Caco-2 (cell line): Measurements from ENCODE around the gene RAB5IF. TPM values are rescaled to one million over a fixed set of nuclear protein-coding genes. Genes with fewer than 3 reads are reported as not detected.

Experiments
- BruUV-seq: library from RNA; stranded (reverse); fragments of 400-500 nt; replicated peaks from 2 replicates; lab custom pipeline; 2021; lab: Mats Ljungman, UMichigan
- CTCF ChIA-PET: fragments of 300-600 bp; sonication (Branson Sonifier 250); formaldehyde crosslinking; loops from one replicate; lab custom pipeline; 2022; ENCODE audit warnings: antibody characterized with exemption; lab: Charles Lee
- POLR2A ChIA-PET: fragments of 300-600 bp; sonication (Branson Sonifier 250); formaldehyde crosslinking; loops from one replicate; lab custom pipeline; 2022; ENCODE audit warnings: antibody characterized with exemption; lab: Charles Lee
- DNase-seq, 2 experiments: peaks; one replicate each; pipeline versions ENCODE4 v3.0.0 to v3.0.0-alpha.2; 2020 to 2022
- H3K27me3 ChIP-seq: replicated peaks from 2 replicates; pipeline ENCODE4 v1.6.0; 2011; ENCODE audit warnings: low read length; ENCODE audit not compliant: control insufficient read depth, insufficient read depth
- H3K36me3 ChIP-seq: 2 replicates; pipeline ENCODE4 v1.5.1; 2011; ENCODE audit warnings: low read length; ENCODE audit not compliant: control insufficient read depth, insufficient read depth
- H3K4me1 ChIP-seq: fragments of 250-450 bp; sonication (Bioruptor Pico); 2 replicates; pipeline ENCODE4 v1.5.1; 2020; ENCODE audit warnings: mild to moderate bottlenecking
- H3K4me3 ChIP-seq: 2 replicates; pipeline ENCODE4 v1.5.1; 2011; ENCODE audit warnings: low read depth, mild to moderate bottlenecking, control low read depth, low read length
- H3K9me3 ChIP-seq: fragments of 250-450 bp; sonication (Bioruptor Pico); 2 replicates; pipeline ENCODE4 v1.5.1; 2020; ENCODE audit warnings: mild to moderate bottlenecking, moderate library complexity
- H3K27ac Mint-ChIP-seq: one replicate; pipeline ENCODE4 v1.8.0; 2022; ENCODE audit warnings: mixed read lengths; ENCODE audit not compliant: unreplicated experiment
- H3K27me3 Mint-ChIP-seq: one replicate; pipeline ENCODE4 v1.8.0; 2022; ENCODE audit warnings: mixed read lengths; ENCODE audit not compliant: insufficient read depth, unreplicated experiment
- H3K36me3 Mint-ChIP-seq: one replicate; pipeline ENCODE4 v1.8.0; 2022; ENCODE audit warnings: mild to moderate bottlenecking, mixed read lengths; ENCODE audit not compliant: insufficient read depth, unreplicated experiment
- H3K4me1 Mint-ChIP-seq: one replicate; pipeline ENCODE4 v1.8.0; 2022; ENCODE audit warnings: low read depth, mixed read lengths; ENCODE audit not compliant: unreplicated experiment
- H3K4me3 Mint-ChIP-seq: one replicate; pipeline ENCODE4 v1.8.0; 2022; ENCODE audit warnings: mild to moderate bottlenecking, moderate library complexity, mixed read lengths; ENCODE audit not compliant: unreplicated experiment
- H3K9me3 Mint-ChIP-seq: one replicate; pipeline ENCODE4 v1.8.0; 2022; ENCODE audit warnings: mixed read lengths; ENCODE audit not compliant: unreplicated experiment
- CTCF ChIP-seq, 2 experiments: fragments of 200-600 bp in 1 of 2; IDR thresholded peaks; 1 replicate in 1 of 2; 2 replicates in 1 of 2; pipeline versions ENCODE4 v1.5.1 to v1.8.0; 2011 to 2022; ENCODE audit warnings: antibody characterized with exemption in 1 of 2, control low read depth in 1 of 2, inconsistent platforms in 1 of 2, low read depth in 1 of 2, low read length in 1 of 2, mild to moderate bottlenecking in 1 of 2, moderate library complexity in 1 of 2; ENCODE audit not compliant: insufficient read depth in 1 of 2, severe bottlenecking in 1 of 2, unreplicated experiment in 1 of 2
- intact Hi-C: fragments of 100-400 bp; cut with micrococcal nuclease; formaldehyde crosslinking; loops from one replicate; pipeline ENCODE4 v1.10.0; 2022; ENCODE audit not compliant: unreplicated experiment
- total RNA-seq: library from RNA; stranded (reverse); gene quantifications from 2 replicates; pipeline ENCODE4 v1.2.3, GENCODE V29; 2022

The RAB5IF gene
- total RNA-seq, 1 experiment from 2014 or later: 279 TPM

GRCh38 chr20:36582821-36583220 lies 22.8 kb upstream of the RAB5IF start:
- no peaks in the 10 kb centered on the region for H3K4me1 Mint-ChIP-seq
- no TSS peak for BruUV-seq
- no peak overlapping the region for H3K27ac Mint-ChIP-seq
- peaks cover 12% of the 10 kb centered on the region for H3K36me3 ChIP-seq
- no peaks in the 10 kb centered on the region for H3K27me3 Mint-ChIP-seq
- no peak for DNase-seq
- H3K9me3 Mint-ChIP-seq: no peaks in the 10 kb centered on the region
- TF ChIP-seq CTCF (IDR thresholded peaks at IDR 0.05; ENCODE audit: insufficient read depth in 1 of 2, low read depth in 1 of 2, low read length in 1 of 2, severe bottlenecking in 1 of 2, unreplicated experiment in 1 of 2): no peak
- H3K36me3 Mint-ChIP-seq: peaks cover 49% of the 10 kb centered on the region
- no peaks in the 10 kb centered on the region for H3K27me3 ChIP-seq
- intact Hi-C loops: no loop called here
- no peak overlapping the region for H3K4me3 Mint-ChIP-seq
- H3K4me3 ChIP-seq: no peak overlapping the region
- CTCF ChIA-PET: interaction anchor here (0.9 kb wide), 1 partner anchor 23 kb away, joined by 3 read pairs; the partner anchor contains the start of gene RAB5IF
- POLR2A ChIA-PET: no interaction called here
- H3K9me3 ChIP-seq: no peaks in the 10 kb centered on the region
- no peaks in the 10 kb centered on the region for H3K4me1 ChIP-seq

- no peaks in the 10 kb centered on the region for H3K9me3 ChIP-seq
- H3K36me3 ChIP-seq: peaks cover 6% of the 10 kb centered on the region
- Mint-ChIP-seq H3K4me1 (no peaks in the 10 kb centered on the region), H3K27me3 (no peaks in the 10 kb centered on the region), H3K4me3 (no peak overlapping the region), H3K36me3 (peaks cover 50% of the 10 kb centered on the region), H3K27ac (no peak overlapping the region), H3K9me3 (no peaks in the 10 kb centered on the region)
- BruUV-seq: no TSS peak
- H3K27me3 ChIP-seq: no peaks in the 10 kb centered on the region
- H3K4me1 ChIP-seq: no peaks in the 10 kb centered on the region
- H3K4me3 ChIP-seq: no peak overlapping the region
- CTCF ChIA-PET: no interaction called here
- no peak for DNase-seq
- no peak for TF ChIP-seq CTCF (IDR thresholded peaks at IDR 0.05; ENCODE audit: insufficient read depth in 1 of 2, low read depth in 1 of 2, low read length in 1 of 2, severe bottlenecking in 1 of 2, unreplicated experiment in 1 of 2)
- POLR2A ChIA-PET: interaction anchor here (0.6 kb wide), 1 partner anchor 8 kb away, joined by 3 read pairs; no protein-coding TSS in a partner anchor
- intact Hi-C loops: no loop called here
Measured at GRCh38 chr20:36584018-36584481, 21.5 kb upstream of the RAB5IF start.

GRCh38 chr20:36585410-36586125 lies 20.0 kb upstream of the RAB5IF start:
- intact Hi-C loops: no loop called here
- Histone ChIP-seq H3K4me1 (no peaks in the 10 kb centered on the region), H3K27me3 (no peaks in the 10 kb centered on the region), H3K9me3 (no peaks in the 10 kb centered on the region), H3K36me3 (peaks cover 5% of the 10 kb centered on the region), H3K4me3 (no peak overlapping the region)
- TF ChIP-seq CTCF (IDR thresholded peaks at IDR 0.05; ENCODE audit: insufficient read depth in 1 of 2, low read depth in 1 of 2, low read length in 1 of 2, severe bottlenecking in 1 of 2, unreplicated experiment in 1 of 2): no peak
- ChIA-PET CTCF (interaction anchor here (0.6 kb wide), 1 partner anchor 11 kb away, joined by 4 read pairs; no protein-coding TSS in a partner anchor), POLR2A (no interaction called here)
- Mint-ChIP-seq H3K4me3 (no peak overlapping the region), H3K4me1 (no peaks in the 10 kb centered on the region), H3K27me3 (no peaks in the 10 kb centered on the region), H3K36me3 (peaks cover 52% of the 10 kb centered on the region), H3K9me3 (no peaks in the 10 kb centered on the region), H3K27ac (no peak overlapping the region)
- BruUV-seq: no TSS peak
- peak in 1 of 2 experiments; percentile 40 for DNase-seq
